Sciatic nerve (tissue), 2 donors: ENCODE measurements around the gene EIF4EBP2. TPM values are rescaled to one million over a fixed set of nuclear protein-coding genes. Genes with fewer than 3 reads are reported as not detected.

Experiments
- ATAC-seq: fragments of 200-7000 bp; cut with Tn5 transposase; one replicate; pipeline ENCODE4 v1.9.1; 2020; ENCODE audit warnings: mild to moderate bottlenecking, moderate library complexity
- DNase-seq: peaks from one replicate; pipeline ENCODE4 v3.0.0-alpha.2; 2020; ENCODE audit warnings: low spot score
- intact Hi-C: fragments of 100-400 bp; cut with DNase I; formaldehyde crosslinking; loops from one replicate; pipeline ENCODE4 v1.14.2; 2022
- total RNA-seq: library from RNA; stranded (reverse); fragmentation: NEBNext Ultra II Directional; extraction: Animal tissue kit (Norgen Biotek cat#: 25700); gene quantifications from one replicate; pipeline ENCODE4 v1.2.1, GENCODE V29; 2021
- donor health status: DM: no; HTN: no; CAD: no.
- donor health status: DM: no; HTN: no; CAD: no.

The EIF4EBP2 gene
- total RNA-seq, 1 donor from 2014 or later = 57.8 TPM

- intact Hi-C loops = no loop called here
- no peak for DNase-seq
- peak; percentile 16 for ATAC-seq
These were observed 42.0 kb downstream of the EIF4EBP2 start for GRCh38 chr10:70445718-70446657.

- DNase-seq (no peak), ATAC-seq (no peak)
- intact Hi-C loops = no loop called here
These were observed 44.3 kb downstream of the EIF4EBP2 start for GRCh38 chr10:70448236-70448635.

GRCh38 chr10:70455213-70455630 lies 51.3 kb downstream of the EIF4EBP2 start:
- DNase-seq (no peak), ATAC-seq (no peak)
- intact Hi-C loops = no loop called here

- ATAC-seq = no peak
- DNase-seq = no peak
- intact Hi-C loops = no loop called here
These were observed 52.2 kb downstream of the EIF4EBP2 start for GRCh38 chr10:70456164-70456563.

- no peak for DNase-seq
- no peak for ATAC-seq
- intact Hi-C loops = no loop called here
These were observed 53.9 kb downstream of the EIF4EBP2 start for GRCh38 chr10:70457759-70458305.

- ATAC-seq = peak; percentile 59
- peak; percentile 79 for DNase-seq
- intact Hi-C loops = no loop called here
These were observed 54.5 kb downstream of the EIF4EBP2 start for GRCh38 chr10:70458329-70459060.

GRCh38 chr10:70459061-70459773 lies 55.3 kb downstream of the EIF4EBP2 start:
- intact Hi-C loops = no loop called here
- ATAC-seq (peak; percentile 3), DNase-seq (no peak)

- DNase-seq (no peak), ATAC-seq (peak; percentile 3)
- intact Hi-C loops = loop anchor here (5.0 to 10.0 kb wide), 2 partner anchors 82 to 295 kb away; no protein-coding TSS in a partner anchor
These were observed 56.0 kb downstream of the EIF4EBP2 start for GRCh38 chr10:70459774-70460490.

- intact Hi-C loops = loop anchor here (5.0 to 10.0 kb wide), 2 partner anchors 81 to 293 kb away; no protein-coding TSS in a partner anchor
- ATAC-seq (peak; percentile 76), DNase-seq (peak; percentile 72)
These were observed 57.7 kb downstream of the EIF4EBP2 start for GRCh38 chr10:70461397-70462348.

GRCh38 chr10:70462349-70462984 lies 58.5 kb downstream of the EIF4EBP2 start:
- peak; percentile 37 for ATAC-seq

GRCh38 chr10:70465278-70465677 lies 61.3 kb downstream of the EIF4EBP2 start:
- intact Hi-C loops = loop anchor here (10.0 kb wide), 1 partner anchor 290 kb away; no protein-coding TSS in a partner anchor
- DNase-seq = no peak
- no peak for ATAC-seq

More at GRCh38 chr10:70462349-70462984, 58.5 kb downstream of the EIF4EBP2 start:
- intact Hi-C loops = loop anchor here (5.0 to 10.0 kb wide), 2 partner anchors 80 to 292 kb away; no protein-coding TSS in a partner anchor
- no peak for DNase-seq

- intact Hi-C loops = loop anchor here (10.0 kb wide), 1 partner anchor 289 kb away; no protein-coding TSS in a partner anchor
- ATAC-seq = no peak
These were observed 61.9 kb downstream of the EIF4EBP2 start for GRCh38 chr10:70465832-70466231.

GRCh38 chr10:70466951-70467350 lies 63.0 kb downstream of the EIF4EBP2 start:
- intact Hi-C loops = loop anchor here (10.0 kb wide), 1 partner anchor 288 kb away; no protein-coding TSS in a partner anchor
- no peak for DNase-seq
- ATAC-seq = no peak

More at GRCh38 chr10:70465832-70466231, 61.9 kb downstream of the EIF4EBP2 start:
- DNase-seq = no peak

- DNase-seq (no peak), ATAC-seq (no peak)
- intact Hi-C loops = no loop called here
These were observed 69.0 kb downstream of the EIF4EBP2 start for GRCh38 chr10:70472799-70473454.

- intact Hi-C loops = no loop called here
- ATAC-seq (no peak), DNase-seq (no peak)
These were observed 70.8 kb downstream of the EIF4EBP2 start for GRCh38 chr10:70474780-70475179.

- ATAC-seq (no peak), DNase-seq (no peak)
- intact Hi-C loops = no loop called here
These were observed 71.7 kb downstream of the EIF4EBP2 start for GRCh38 chr10:70475661-70476060.
